HFFc6 (cell line): Measurements from ENCODE around the gene C4orf17. TPM values are rescaled to one million over a fixed set of nuclear protein-coding genes. Genes with fewer than 3 reads are reported as not detected.

Source experiments
- total RNA-seq, 6 experiments: library from RNA; stranded (reverse); fragmentation: NEBNext Ultra II Directional; extraction: Animal tissue kit (Norgen Biotek cat#: 25700); gene quantifications; 2 replicates in 1 of 6; 3 replicates in 5 of 6; pipeline ENCODE4 v1.2.3, GENCODE V29; 2021

The C4orf17 gene
- total RNA-seq, 6 experiments from 2014 or later, result not detected

Other genes with a start within 250 kb of the C4orf17 start
- not detected for gene ADH1A, start 220.0 kb upstream of the C4orf17 start, total RNA-seq
- gene ADH1B, start 189.6 kb upstream of the C4orf17 start, total RNA-seq, result not detected
- gene ADH1C, start 158.3 kb upstream of the C4orf17 start, total RNA-seq, result not detected
- gene ADH7, start 75.7 kb upstream of the C4orf17 start, total RNA-seq, result not detected
- gene TRMT10A, start 53.0 kb downstream of the C4orf17 start, total RNA-seq, result 1 to 10 TPM; 4.1 to 6.8 (median 5.2) TPM
- not detected for gene MTTP, start 63.8 kb downstream of the C4orf17 start, total RNA-seq
- gene C4orf54, start 146.8 kb downstream of the C4orf17 start, total RNA-seq, result under 1 TPM in 5 of 6 experiments, not detected in 1; 0.02 to 0.03 (median 0.02) TPM